Measurements from ENCODE around the gene MILR1. TPM values are rescaled to one million over a fixed set of nuclear protein-coding genes. Genes with fewer than 3 reads are reported as not detected.
"Not testable (repeated sequence)": the region's sequence is repeated elsewhere in the genome, so short reads cannot be mapped to it uniquely, and the experiment has no call there.

MILR1 gene
- total and polyA plus RNA-seq, 2 experiments from 2014 or later: 0.39 TPM; not detected in 1

DNA sequence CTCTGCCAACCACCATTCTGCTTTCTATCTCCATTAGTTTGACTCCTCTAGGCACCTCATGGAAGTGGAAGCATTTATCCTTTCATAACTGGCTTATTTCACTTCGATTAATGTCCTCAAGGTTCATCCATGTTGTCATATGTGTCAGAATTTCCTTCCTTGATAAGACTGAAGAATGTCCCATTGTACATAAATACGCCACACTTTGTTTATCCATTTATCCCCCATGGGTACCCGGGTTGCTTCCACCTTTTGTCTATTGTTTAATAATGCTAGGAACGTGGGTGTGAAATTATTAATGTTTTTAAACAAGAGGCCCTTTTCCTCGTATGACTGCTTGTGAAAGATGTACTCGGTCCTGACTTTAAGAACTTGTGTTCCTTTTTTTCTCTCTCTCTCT, 12.9 kb downstream of the MILR1 start:
- H3K27ac Mint-ChIP-seq: no peak overlapping the region
- Histone ChIP-seq H4K20me1 (replicated peaks; ENCODE audit: insufficient read depth) (no peaks in the 10 kb centered on the region), H3K9me2 (ENCODE audit: insufficient read depth) (no peaks in the 10 kb centered on the region), H3F3A (replicated peaks; ENCODE audit: low read depth) (no peaks in the 10 kb centered on the region), H3K4me2 (no peak overlapping the region), H3K79me2 (replicated peaks; ENCODE audit: insufficient read depth) (no peaks in the 10 kb centered on the region), H3K4me3 (no peak overlapping the region), H3K27ac (ENCODE audit: low read depth) (no peak overlapping the region), H3K36me3 (ENCODE audit: insufficient read depth) (no peaks in the 10 kb centered on the region), H3K4me1 (ENCODE audit: insufficient read depth) (peaks cover 6% of the 10 kb centered on the region; the same call in 1 of the 2 replicates), H2AFZ (no peak overlapping the region), H3K27me3 (ENCODE audit: insufficient read depth) (no peaks in the 10 kb centered on the region)
- DNase-seq (ENCODE audit: low spot score): no peak
- H3K36me3 Mint-ChIP-seq (ENCODE audit: low read depth): no peaks in the 10 kb centered on the region
- H3K9me3 Mint-ChIP-seq: no peaks in the 10 kb centered on the region; the same call in 2 of the 3 replicates
- H3K4me1 Mint-ChIP-seq: peaks cover 14% of the 10 kb centered on the region; the same call in 2 of the 3 replicates
- H3K27me3 Mint-ChIP-seq (ENCODE audit: insufficient read depth, low read depth, poor library complexity): no peaks in the 10 kb centered on the region
- TF ChIP-seq STAT1 (IDR thresholded peaks at IDR 0.05; ENCODE audit: unreplicated experiment) (no peak), NANOG (IDR thresholded peaks at IDR 0.05; ENCODE audit: borderline replicate concordance) (no peak)
- no peak overlapping the region for H3K4me3 Mint-ChIP-seq
- ATAC-seq: no peak

- Histone ChIP-seq H3K9me2 (ENCODE audit: insufficient read depth) (no peaks in the 10 kb centered on the region), H3K4me3 (no peak overlapping the region), H3K36me3 (ENCODE audit: insufficient read depth) (no peaks in the 10 kb centered on the region), H3F3A (replicated peaks; ENCODE audit: low read depth) (no peaks in the 10 kb centered on the region), H3K27ac (ENCODE audit: low read depth) (no peak overlapping the region), H3K27me3 (ENCODE audit: insufficient read depth) (no peaks in the 10 kb centered on the region), H3K79me2 (replicated peaks; ENCODE audit: insufficient read depth) (no peaks in the 10 kb centered on the region), H3K4me2 (no peak overlapping the region), H2AFZ (peak overlapping the region; percentile 85), H3K4me1 (ENCODE audit: insufficient read depth) (peaks cover 12% of the 10 kb centered on the region), H4K20me1 (replicated peaks; ENCODE audit: insufficient read depth) (no peaks in the 10 kb centered on the region)
- no peaks in the 10 kb centered on the region; the same call in 2 of the 3 replicates for H3K9me3 Mint-ChIP-seq
- H3K4me1 Mint-ChIP-seq: peaks cover 24% of the 10 kb centered on the region
- no peaks in the 10 kb centered on the region for H3K36me3 Mint-ChIP-seq (ENCODE audit: low read depth)
- H3K27ac Mint-ChIP-seq: no peak overlapping the region
- peak; percentile 35 for DNase-seq (ENCODE audit: low spot score)
- TF ChIP-seq, protein P1, sequence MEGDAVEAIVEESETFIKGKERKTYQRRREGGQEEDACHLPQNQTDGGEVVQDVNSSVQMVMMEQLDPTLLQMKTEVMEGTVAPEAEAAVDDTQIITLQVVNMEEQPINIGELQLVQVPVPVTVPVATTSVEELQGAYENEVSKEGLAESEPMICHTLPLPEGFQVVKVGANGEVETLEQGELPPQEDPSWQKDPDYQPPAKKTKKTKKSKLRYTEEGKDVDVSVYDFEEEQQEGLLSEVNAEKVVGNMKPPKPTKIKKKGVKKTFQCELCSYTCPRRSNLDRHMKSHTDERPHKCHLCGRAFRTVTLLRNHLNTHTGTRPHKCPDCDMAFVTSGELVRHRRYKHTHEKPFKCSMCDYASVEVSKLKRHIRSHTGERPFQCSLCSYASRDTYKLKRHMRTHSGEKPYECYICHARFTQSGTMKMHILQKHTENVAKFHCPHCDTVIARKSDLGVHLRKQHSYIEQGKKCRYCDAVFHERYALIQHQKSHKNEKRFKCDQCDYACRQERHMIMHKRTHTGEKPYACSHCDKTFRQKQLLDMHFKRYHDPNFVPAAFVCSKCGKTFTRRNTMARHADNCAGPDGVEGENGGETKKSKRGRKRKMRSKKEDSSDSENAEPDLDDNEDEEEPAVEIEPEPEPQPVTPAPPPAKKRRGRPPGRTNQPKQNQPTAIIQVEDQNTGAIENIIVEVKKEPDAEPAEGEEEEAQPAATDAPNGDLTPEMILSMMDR (conservative IDR thresholded peaks at IDR 0.05; ENCODE audit: low read depth in 2 of 2): peak in 1 of 2 experiments; percentile 10; a peak in 1 of 4 replicates
- no peak for TF ChIP-seq JUNB (IDR thresholded peaks at IDR 0.05; ENCODE audit: unreplicated experiment)
- H3K4me3 Mint-ChIP-seq: no peak overlapping the region
- ATAC-seq: no peak
- H3K27me3 Mint-ChIP-seq (ENCODE audit: insufficient read depth, low read depth, poor library complexity): peaks cover 5% of the 10 kb centered on the region
Observed at GRCh38 chr17:64466019-64466735, 17.3 kb downstream of the MILR1 start.

DNA sequence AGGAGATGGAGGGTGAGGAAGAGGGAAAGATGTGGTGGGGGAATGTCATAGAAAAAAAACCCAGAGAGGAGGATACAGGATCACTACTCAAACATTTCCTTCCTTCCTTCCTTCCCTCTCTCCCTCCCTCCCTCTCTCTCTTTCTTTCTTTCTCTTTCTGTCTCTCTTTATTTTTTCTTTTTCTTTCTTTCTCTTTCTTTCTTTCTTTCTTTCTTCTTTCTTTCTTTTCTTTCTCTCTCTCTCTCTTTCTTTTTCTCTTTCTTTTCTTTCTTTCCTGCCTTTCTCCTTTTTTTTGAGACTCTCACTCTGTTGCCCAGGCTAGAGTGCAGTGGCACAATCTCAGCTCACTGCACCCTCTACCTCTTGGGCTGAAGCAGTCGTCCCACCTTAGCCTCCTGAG, 17.9 kb downstream of the MILR1 start:
- H3K4me3 ChIP-seq; ATAC-seq; H3K4me2 ChIP-seq; H3K27ac ChIP-seq (ENCODE audit: low read depth); H3K27ac Mint-ChIP-seq; H3F3A ChIP-seq (replicated peaks; ENCODE audit: low read depth); H3K9me2 ChIP-seq (ENCODE audit: insufficient read depth); H3K79me2 ChIP-seq (replicated peaks; ENCODE audit: insufficient read depth); H3K9me3 Mint-ChIP-seq; H3K27me3 ChIP-seq (ENCODE audit: insufficient read depth); H3K36me3 ChIP-seq (ENCODE audit: insufficient read depth); DNase-seq (ENCODE audit: low spot score); H3K4me3 Mint-ChIP-seq; H3K27me3 Mint-ChIP-seq (ENCODE audit: insufficient read depth, low read depth, poor library complexity); H3K36me3 Mint-ChIP-seq (ENCODE audit: low read depth); H4K20me1 ChIP-seq (replicated peaks; ENCODE audit: insufficient read depth): not testable (repeated sequence)
- peaks cover 27% of the 10 kb centered on the region for H3K4me1 Mint-ChIP-seq
- peaks cover 12% of the 10 kb centered on the region for H3K4me1 ChIP-seq (ENCODE audit: insufficient read depth)
- H2AFZ ChIP-seq: peak overlapping the region; percentile 85
